Measurements from ENCODE around the gene UTP15. TPM values are rescaled to one million over a fixed set of nuclear protein-coding genes. Genes with fewer than 3 reads are reported as not detected.

Gene UTP15
- total and polyA plus RNA-seq, 2 experiments from 2014 or later = 16.5 to 59.0 TPM

DNA sequence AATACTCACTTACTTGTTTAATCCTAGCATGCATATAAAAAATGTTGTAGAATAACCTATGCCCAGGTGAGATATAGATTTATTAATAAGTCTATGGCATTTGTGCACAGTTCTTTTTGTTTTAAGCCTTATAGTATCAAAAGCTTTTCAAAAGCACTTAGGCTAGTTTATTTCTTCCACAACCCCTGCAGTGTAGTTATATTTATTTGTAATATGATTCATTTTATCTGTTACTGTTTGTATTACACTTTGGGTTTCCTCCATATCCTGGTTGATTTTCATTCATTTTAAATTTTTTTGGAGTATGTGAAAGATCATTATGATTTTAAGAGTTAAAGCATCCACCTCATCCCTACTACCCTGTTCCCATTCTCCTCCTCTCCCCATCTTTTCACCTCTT lies 41.7 kb downstream of the UTP15 start:
- Histone ChIP-seq H3F3A (replicated peaks; ENCODE audit: low read depth) (no peaks in the 10 kb centered on the region), H2AFZ (no peak overlapping the region), H3K4me2 (no peak overlapping the region), H3K4me1 (ENCODE audit: insufficient read depth) (no peaks in the 10 kb centered on the region), H3K9me2 (ENCODE audit: insufficient read depth) (no peaks in the 10 kb centered on the region), H3K4me3 (no peak overlapping the region), H4K20me1 (replicated peaks; ENCODE audit: insufficient read depth) (no peaks in the 10 kb centered on the region), H3K27ac (ENCODE audit: low read depth) (no peak overlapping the region), H3K79me2 (replicated peaks; ENCODE audit: insufficient read depth) (no peaks in the 10 kb centered on the region), H3K36me3 (ENCODE audit: insufficient read depth) (no peaks in the 10 kb centered on the region), H3K27me3 (ENCODE audit: insufficient read depth) (no peaks in the 10 kb centered on the region)
- DNase-seq (ENCODE audit: low spot score) = no peak
- no peaks in the 10 kb centered on the region for H3K27me3 Mint-ChIP-seq (ENCODE audit: insufficient read depth, low read depth, poor library complexity)
- H3K36me3 Mint-ChIP-seq (ENCODE audit: low read depth) = no peaks in the 10 kb centered on the region
- H3K4me3 Mint-ChIP-seq = no peak overlapping the region
- H3K9me3 Mint-ChIP-seq = no peaks in the 10 kb centered on the region
- no peak overlapping the region for H3K27ac Mint-ChIP-seq
- no peak for TF ChIP-seq EZH2 (IDR thresholded peaks at IDR 0.05; ENCODE audit: low read depth, unreplicated experiment)
- no peak for TF ChIP-seq ZNF114 (CRISPR knock-in tag; IDR thresholded peaks at IDR 0.05)
- TF ChIP-seq STAT1 (IDR thresholded peaks at IDR 0.05; ENCODE audit: unreplicated experiment) = no peak
- TF ChIP-seq NANOG (IDR thresholded peaks at IDR 0.05; ENCODE audit: borderline replicate concordance) = no peak
- no peak for TF ChIP-seq ZNF331 (CRISPR knock-in tag; IDR thresholded peaks at IDR 0.05; ENCODE audit: low read depth)
- TF ChIP-seq, protein P1, sequence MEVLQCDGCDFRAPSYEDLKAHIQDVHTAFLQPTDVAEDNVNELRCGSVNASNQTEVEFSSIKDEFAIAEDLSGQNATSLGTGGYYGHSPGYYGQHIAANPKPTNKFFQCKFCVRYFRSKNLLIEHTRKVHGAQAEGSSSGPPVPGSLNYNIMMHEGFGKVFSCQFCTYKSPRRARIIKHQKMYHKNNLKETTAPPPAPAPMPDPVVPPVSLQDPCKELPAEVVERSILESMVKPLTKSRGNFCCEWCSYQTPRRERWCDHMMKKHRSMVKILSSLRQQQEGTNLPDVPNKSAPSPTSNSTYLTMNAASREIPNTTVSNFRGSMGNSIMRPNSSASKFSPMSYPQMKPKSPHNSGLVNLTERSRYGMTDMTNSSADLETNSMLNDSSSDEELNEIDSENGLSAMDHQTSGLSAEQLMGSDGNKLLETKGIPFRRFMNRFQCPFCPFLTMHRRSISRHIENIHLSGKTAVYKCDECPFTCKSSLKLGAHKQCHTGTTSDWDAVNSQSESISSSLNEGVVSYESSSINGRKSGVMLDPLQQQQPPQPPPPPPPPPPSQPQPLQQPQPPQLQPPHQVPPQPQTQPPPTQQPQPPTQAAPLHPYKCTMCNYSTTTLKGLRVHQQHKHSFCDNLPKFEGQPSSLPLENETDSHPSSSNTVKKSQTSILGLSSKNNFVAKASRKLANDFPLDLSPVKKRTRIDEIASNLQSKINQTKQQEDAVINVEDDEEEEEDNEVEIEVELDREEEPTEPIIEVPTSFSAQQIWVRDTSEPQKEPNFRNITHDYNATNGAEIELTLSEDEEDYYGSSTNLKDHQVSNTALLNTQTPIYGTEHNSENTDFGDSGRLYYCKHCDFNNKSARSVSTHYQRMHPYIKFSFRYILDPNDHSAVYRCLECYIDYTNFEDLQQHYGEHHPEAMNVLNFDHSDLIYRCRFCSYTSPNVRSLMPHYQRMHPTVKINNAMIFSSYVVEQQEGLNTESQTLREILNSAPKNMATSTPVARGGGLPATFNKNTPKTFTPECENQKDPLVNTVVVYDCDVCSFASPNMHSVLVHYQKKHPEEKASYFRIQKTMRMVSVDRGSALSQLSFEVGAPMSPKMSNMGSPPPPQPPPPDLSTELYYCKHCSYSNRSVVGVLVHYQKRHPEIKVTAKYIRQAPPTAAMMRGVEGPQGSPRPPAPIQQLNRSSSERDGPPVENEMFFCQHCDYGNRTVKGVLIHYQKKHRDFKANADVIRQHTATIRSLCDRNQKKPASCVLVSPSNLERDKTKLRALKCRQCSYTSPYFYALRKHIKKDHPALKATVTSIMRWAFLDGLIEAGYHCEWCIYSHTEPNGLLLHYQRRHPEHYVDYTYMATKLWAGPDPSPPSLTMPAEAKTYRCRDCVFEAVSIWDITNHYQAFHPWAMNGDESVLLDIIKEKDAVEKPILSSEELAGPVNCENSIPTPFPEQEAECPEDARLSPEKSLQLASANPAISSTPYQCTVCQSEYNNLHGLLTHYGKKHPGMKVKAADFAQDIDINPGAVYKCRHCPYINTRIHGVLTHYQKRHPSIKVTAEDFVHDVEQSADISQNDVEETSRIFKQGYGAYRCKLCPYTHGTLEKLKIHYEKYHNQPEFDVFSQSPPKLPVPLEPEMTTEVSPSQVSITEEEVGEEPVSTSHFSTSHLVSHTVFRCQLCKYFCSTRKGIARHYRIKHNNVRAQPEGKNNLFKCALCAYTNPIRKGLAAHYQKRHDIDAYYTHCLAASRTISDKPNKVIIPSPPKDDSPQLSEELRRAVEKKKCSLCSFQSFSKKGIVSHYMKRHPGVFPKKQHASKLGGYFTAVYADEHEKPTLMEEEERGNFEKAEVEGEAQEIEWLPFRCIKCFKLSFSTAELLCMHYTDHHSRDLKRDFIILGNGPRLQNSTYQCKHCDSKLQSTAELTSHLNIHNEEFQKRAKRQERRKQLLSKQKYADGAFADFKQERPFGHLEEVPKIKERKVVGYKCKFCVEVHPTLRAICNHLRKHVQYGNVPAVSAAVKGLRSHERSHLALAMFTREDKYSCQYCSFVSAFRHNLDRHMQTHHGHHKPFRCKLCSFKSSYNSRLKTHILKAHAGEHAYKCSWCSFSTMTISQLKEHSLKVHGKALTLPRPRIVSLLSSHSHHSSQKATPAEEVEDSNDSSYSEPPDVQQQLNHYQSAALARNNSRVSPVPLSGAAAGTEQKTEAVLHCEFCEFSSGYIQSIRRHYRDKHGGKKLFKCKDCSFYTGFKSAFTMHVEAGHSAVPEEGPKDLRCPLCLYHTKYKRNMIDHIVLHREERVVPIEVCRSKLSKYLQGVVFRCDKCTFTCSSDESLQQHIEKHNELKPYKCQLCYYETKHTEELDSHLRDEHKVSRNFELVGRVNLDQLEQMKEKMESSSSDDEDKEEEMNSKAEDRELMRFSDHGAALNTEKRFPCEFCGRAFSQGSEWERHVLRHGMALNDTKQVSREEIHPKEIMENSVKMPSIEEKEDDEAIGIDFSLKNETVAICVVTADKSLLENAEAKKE (CRISPR knock-in tag; IDR thresholded peaks at IDR 0.05) = no peak
- TF ChIP-seq POLR2AphosphoS5 (IDR thresholded peaks at IDR 0.05; ENCODE audit: low read depth) = no peak
- no peak for TF ChIP-seq JUNB (IDR thresholded peaks at IDR 0.05; ENCODE audit: unreplicated experiment)
- no peak for TF ChIP-seq CREB1 (CRISPR knock-in tag; IDR thresholded peaks at IDR 0.05; ENCODE audit: low read depth)
- no peak for TF ChIP-seq EZH2phosphoT487 (IDR thresholded peaks at IDR 0.05; ENCODE audit: unreplicated experiment)
- TF ChIP-seq, protein P2, sequence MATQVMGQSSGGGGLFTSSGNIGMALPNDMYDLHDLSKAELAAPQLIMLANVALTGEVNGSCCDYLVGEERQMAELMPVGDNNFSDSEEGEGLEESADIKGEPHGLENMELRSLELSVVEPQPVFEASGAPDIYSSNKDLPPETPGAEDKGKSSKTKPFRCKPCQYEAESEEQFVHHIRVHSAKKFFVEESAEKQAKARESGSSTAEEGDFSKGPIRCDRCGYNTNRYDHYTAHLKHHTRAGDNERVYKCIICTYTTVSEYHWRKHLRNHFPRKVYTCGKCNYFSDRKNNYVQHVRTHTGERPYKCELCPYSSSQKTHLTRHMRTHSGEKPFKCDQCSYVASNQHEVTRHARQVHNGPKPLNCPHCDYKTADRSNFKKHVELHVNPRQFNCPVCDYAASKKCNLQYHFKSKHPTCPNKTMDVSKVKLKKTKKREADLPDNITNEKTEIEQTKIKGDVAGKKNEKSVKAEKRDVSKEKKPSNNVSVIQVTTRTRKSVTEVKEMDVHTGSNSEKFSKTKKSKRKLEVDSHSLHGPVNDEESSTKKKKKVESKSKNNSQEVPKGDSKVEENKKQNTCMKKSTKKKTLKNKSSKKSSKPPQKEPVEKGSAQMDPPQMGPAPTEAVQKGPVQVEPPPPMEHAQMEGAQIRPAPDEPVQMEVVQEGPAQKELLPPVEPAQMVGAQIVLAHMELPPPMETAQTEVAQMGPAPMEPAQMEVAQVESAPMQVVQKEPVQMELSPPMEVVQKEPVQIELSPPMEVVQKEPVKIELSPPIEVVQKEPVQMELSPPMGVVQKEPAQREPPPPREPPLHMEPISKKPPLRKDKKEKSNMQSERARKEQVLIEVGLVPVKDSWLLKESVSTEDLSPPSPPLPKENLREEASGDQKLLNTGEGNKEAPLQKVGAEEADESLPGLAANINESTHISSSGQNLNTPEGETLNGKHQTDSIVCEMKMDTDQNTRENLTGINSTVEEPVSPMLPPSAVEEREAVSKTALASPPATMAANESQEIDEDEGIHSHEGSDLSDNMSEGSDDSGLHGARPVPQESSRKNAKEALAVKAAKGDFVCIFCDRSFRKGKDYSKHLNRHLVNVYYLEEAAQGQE (IDR thresholded peaks at IDR 0.05; ENCODE audit: unreplicated experiment) = no peak
- TF ChIP-seq, protein P3, sequence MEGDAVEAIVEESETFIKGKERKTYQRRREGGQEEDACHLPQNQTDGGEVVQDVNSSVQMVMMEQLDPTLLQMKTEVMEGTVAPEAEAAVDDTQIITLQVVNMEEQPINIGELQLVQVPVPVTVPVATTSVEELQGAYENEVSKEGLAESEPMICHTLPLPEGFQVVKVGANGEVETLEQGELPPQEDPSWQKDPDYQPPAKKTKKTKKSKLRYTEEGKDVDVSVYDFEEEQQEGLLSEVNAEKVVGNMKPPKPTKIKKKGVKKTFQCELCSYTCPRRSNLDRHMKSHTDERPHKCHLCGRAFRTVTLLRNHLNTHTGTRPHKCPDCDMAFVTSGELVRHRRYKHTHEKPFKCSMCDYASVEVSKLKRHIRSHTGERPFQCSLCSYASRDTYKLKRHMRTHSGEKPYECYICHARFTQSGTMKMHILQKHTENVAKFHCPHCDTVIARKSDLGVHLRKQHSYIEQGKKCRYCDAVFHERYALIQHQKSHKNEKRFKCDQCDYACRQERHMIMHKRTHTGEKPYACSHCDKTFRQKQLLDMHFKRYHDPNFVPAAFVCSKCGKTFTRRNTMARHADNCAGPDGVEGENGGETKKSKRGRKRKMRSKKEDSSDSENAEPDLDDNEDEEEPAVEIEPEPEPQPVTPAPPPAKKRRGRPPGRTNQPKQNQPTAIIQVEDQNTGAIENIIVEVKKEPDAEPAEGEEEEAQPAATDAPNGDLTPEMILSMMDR (conservative IDR thresholded peaks at IDR 0.05; ENCODE audit: low read depth in 2 of 2) = no peak
- TF ChIP-seq, protein P4, sequence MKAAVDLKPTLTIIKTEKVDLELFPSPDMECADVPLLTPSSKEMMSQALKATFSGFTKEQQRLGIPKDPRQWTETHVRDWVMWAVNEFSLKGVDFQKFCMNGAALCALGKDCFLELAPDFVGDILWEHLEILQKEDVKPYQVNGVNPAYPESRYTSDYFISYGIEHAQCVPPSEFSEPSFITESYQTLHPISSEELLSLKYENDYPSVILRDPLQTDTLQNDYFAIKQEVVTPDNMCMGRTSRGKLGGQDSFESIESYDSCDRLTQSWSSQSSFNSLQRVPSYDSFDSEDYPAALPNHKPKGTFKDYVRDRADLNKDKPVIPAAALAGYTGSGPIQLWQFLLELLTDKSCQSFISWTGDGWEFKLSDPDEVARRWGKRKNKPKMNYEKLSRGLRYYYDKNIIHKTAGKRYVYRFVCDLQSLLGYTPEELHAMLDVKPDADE (IDR thresholded peaks at IDR 0.05) = no peak
- ATAC-seq = no peak
- H3K4me1 Mint-ChIP-seq = no peaks in the 10 kb centered on the region

All from GM23338 (cell line).